ENCODE data around the gene MOGAT1. TPM values are rescaled to one million over a fixed set of nuclear protein-coding genes. Genes with fewer than 3 reads are reported as not detected.
A peak's percentile ranks its signal among the peaks of the same experiment; 100 is the strongest.

Gene MOGAT1
- polyA plus RNA-seq, 1 of the 3 experiments (the other 2 are of a cell fraction): not detected

GRCh38 chr2:222756362-222756831, 84.9 kb downstream of the MOGAT1 start:
- Histone ChIP-seq H3K9ac (no peak overlapping the region), H3K4me3 (ENCODE audit: low read depth in 2 of 2, low read length in 1 of 2) (no peak overlapping the region), H2AFZ (ENCODE audit: low read depth) (no peak overlapping the region), H3K27me3 (ENCODE audit: insufficient read depth) (no peaks in the 10 kb centered on the region), H3K79me2 (ENCODE audit: insufficient read depth) (no peaks in the 10 kb centered on the region), H3K9me2 (no peaks in the 10 kb centered on the region), H3F3A (replicated peaks; ENCODE audit: insufficient read depth) (no peaks in the 10 kb centered on the region), H3K9me3 (no peaks in the 10 kb centered on the region), H3K4me2 (no peak overlapping the region), H3K27ac (ENCODE audit: low read depth in 2 of 2, low read length in 1 of 2) (no peak overlapping the region), H3K4me1 (ENCODE audit: control insufficient read depth in 1 of 2, insufficient read depth in 2 of 2, low read depth in 1 of 2, low read length in 1 of 2) (peaks cover 0 to 13% of the 10 kb centered on the region in 2 experiments; a peak in 2 of 4 replicates), H4K20me1 (ENCODE audit: insufficient read depth) (no peaks in the 10 kb centered on the region), H3K36me3 (replicated peaks in 1 of 2; ENCODE audit: control insufficient read depth in 1 of 2, insufficient read depth in 2 of 2, low read length in 1 of 2) (no peaks in the 10 kb centered on the region)
- DNase-seq: no peak
- POLR2A ChIA-PET: no interaction called here
- TF ChIP-seq FOXJ3 (CRISPR knock-in tag; IDR thresholded peaks at IDR 0.05): no peak
- WGBS (ENCODE audit: low lambda C conversion rate): 88% methylated on average over 3 of the region's 3 CpGs
- CTCF ChIA-PET: no interaction called here

DNA sequence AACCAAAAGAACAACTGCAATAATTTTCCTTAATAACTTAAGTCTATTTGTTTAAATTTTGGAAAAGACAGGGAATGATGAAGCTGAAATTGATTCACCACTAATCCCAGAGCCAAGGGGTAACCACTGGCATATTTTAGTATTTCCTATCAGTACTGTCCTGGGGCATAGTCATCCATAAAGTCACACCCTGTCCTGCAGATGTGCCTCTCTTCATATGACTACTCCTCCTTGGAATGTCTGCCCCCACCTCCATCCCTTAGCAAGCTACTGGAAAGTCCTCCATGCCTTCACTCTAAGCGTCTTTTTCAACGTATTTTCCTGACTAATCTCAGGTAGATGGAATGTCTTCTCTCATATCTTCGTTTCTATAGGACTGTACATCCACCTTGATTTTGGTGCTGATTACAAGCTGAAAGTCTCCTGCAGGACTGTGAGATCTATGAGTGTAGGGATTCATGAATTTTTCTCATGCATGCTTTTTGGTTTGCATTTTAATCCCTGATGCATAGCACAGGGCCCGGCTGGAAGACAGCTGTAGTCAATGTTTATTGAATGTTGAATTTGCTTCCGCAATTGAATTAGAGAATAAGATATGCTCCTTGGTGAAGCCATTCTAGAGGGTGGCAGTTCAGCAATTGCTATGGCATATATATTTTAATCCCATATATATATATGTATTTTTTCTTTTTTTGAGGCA, 85.6 kb downstream of the MOGAT1 start:
- 32% methylated on average over 5 of the region's 5 CpGs for WGBS (ENCODE audit: low lambda C conversion rate)
- H3K4me1 ChIP-seq (ENCODE audit: control insufficient read depth in 1 of 2, insufficient read depth in 2 of 2, low read depth in 1 of 2, low read length in 1 of 2): peaks cover 0 to 13% of the 10 kb centered on the region in 2 experiments; a peak in 2 of 4 replicates
- H3K4me2 ChIP-seq: no peak overlapping the region
- H3K27me3 ChIP-seq (ENCODE audit: insufficient read depth): no peaks in the 10 kb centered on the region
- no peak for TF ChIP-seq RFX5 (IDR thresholded peaks at IDR 0.05; ENCODE audit: low read length)
- TF ChIP-seq FOXJ3 (CRISPR knock-in tag; IDR thresholded peaks at IDR 0.05): no peak
- TF ChIP-seq POLR2AphosphoS5 (IDR thresholded peaks at IDR 0.05; ENCODE audit: low read depth, low read length): no peak
- TF ChIP-seq EZH2phosphoT487 (IDR thresholded peaks at IDR 0.05; ENCODE audit: borderline replicate concordance, low read depth): no peak
- no peak for TF ChIP-seq CHD2 (IDR thresholded peaks at IDR 0.05; ENCODE audit: low read length, partially characterized antibody)
- 0 out of 2 replicates have a peak, but pooled peaks have one; percentile 12 for TF ChIP-seq TEAD4 (IDR thresholded peaks at IDR 0.05; ENCODE audit: borderline replicate concordance, insufficient read depth)
- TF ChIP-seq, protein P1, sequence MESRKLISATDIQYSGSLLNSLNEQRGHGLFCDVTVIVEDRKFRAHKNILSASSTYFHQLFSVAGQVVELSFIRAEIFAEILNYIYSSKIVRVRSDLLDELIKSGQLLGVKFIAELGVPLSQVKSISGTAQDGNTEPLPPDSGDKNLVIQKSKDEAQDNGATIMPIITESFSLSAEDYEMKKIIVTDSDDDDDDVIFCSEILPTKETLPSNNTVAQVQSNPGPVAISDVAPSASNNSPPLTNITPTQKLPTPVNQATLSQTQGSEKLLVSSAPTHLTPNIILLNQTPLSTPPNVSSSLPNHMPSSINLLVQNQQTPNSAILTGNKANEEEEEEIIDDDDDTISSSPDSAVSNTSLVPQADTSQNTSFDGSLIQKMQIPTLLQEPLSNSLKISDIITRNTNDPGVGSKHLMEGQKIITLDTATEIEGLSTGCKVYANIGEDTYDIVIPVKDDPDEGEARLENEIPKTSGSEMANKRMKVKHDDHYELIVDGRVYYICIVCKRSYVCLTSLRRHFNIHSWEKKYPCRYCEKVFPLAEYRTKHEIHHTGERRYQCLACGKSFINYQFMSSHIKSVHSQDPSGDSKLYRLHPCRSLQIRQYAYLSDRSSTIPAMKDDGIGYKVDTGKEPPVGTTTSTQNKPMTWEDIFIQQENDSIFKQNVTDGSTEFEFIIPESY (IDR thresholded peaks at IDR 0.05; ENCODE audit: borderline replicate concordance, low read depth): no peak
- TF ChIP-seq NFIC (IDR thresholded peaks at IDR 0.05; ENCODE audit: borderline replicate concordance): no peak
- no peak for TF ChIP-seq TAF1 (IDR thresholded peaks at IDR 0.05; ENCODE audit: borderline replicate concordance, low read depth, low read length)
- TF ChIP-seq FOXM1 (IDR thresholded peaks at IDR 0.05; ENCODE audit: low read depth): no peak
- TF ChIP-seq JUND (IDR thresholded peaks at IDR 0.05): peak; percentile 32; the same call in 1 of the 2 replicates
- TF ChIP-seq FOSL2 (IDR thresholded peaks at IDR 0.05; ENCODE audit: borderline replicate concordance, low read depth): peak; percentile 44; the same call in 1 of the 2 replicates
- no peak for TF ChIP-seq EP300 (IDR thresholded peaks at IDR 0.05; ENCODE audit: borderline replicate concordance in 1 of 2, low read depth in 1 of 2, low read length in 1 of 2)
- no peak for TF ChIP-seq RCOR1 (IDR thresholded peaks at IDR 0.05; ENCODE audit: low read length)
- no peak for TF ChIP-seq YY1 (IDR thresholded peaks at IDR 0.05; ENCODE audit: low read depth)
- TF ChIP-seq CTCF (IDR thresholded peaks at IDR 0.05): no peak
- no peak for TF ChIP-seq SIN3A (IDR thresholded peaks at IDR 0.05; ENCODE audit: borderline replicate concordance, low read depth, low read length)
- peak; percentile 31; the same call in 1 of the 2 replicates for TF ChIP-seq TCF12 (IDR thresholded peaks at IDR 0.05)
- TF ChIP-seq REST (IDR thresholded peaks at IDR 0.05; ENCODE audit: low read depth, low read length): no peak
- H3K9me3 ChIP-seq: no peaks in the 10 kb centered on the region
- no peaks in the 10 kb centered on the region for H3F3A ChIP-seq (replicated peaks; ENCODE audit: insufficient read depth)
- H3K36me3 ChIP-seq (replicated peaks in 1 of 2; ENCODE audit: control insufficient read depth in 1 of 2, insufficient read depth in 2 of 2, low read length in 1 of 2): no peaks in the 10 kb centered on the region
- ChIA-PET CTCF (no interaction called here), POLR2A (no interaction called here)
- no peak overlapping the region for H3K9ac ChIP-seq
- no peaks in the 10 kb centered on the region for H4K20me1 ChIP-seq (ENCODE audit: insufficient read depth)
- H3K27ac ChIP-seq (ENCODE audit: low read depth in 2 of 2, low read length in 1 of 2): no peak overlapping the region
- no peak overlapping the region for H3K4me3 ChIP-seq (ENCODE audit: low read depth in 2 of 2, low read length in 1 of 2)
- no peak overlapping the region for H2AFZ ChIP-seq (ENCODE audit: low read depth)
- H3K79me2 ChIP-seq (ENCODE audit: insufficient read depth): no peaks in the 10 kb centered on the region
- DNase-seq: no peak
- no peaks in the 10 kb centered on the region for H3K9me2 ChIP-seq

Measured in SK-N-SH (cell line).